C1 segment of cervical spinal cord (tissue), 14 donors: ENCODE data around the gene DUSP21.
"Not testable (repeated sequence)": the region's sequence is repeated elsewhere in the genome, so short reads cannot be mapped to it uniquely, and the experiment has no call there.

ENCODE experiments used
- DNase-seq, 14 donors: peaks; one replicate each; lab custom pipeline; 2025; lab: John Stamatoyannopoulos, UW

Gene DUSP21

GRCh38 chrX:44843753-44844152, at the start of gene DUSP21:
TSS of gene DUSP21 (plus strand) at chrX:44844021. CDS start at chrX:44844133, 112 bp downstream.
- no peak for DNase-seq

GRCh38 chrX:44795945-44796450, 47.8 kb upstream of the DUSP21 start:
- DNase-seq: no peak

- DNase-seq: no peak
Observed at GRCh38 chrX:44802613-44803012, 41.2 kb upstream of the DUSP21 start.

GRCh38 chrX:44815681-44816080, 28.1 kb upstream of the DUSP21 start:
- no peak for DNase-seq

GRCh38 chrX:44816367-44816766, 27.5 kb upstream of the DUSP21 start:
- DNase-seq: no peak

- DNase-seq: no peak
Observed at GRCh38 chrX:44817029-44817428, 26.8 kb upstream of the DUSP21 start.

GRCh38 chrX:44822601-44823000, 21.2 kb upstream of the DUSP21 start:
- no peak for DNase-seq

GRCh38 chrX:44823193-44823592, 20.6 kb upstream of the DUSP21 start:
- DNase-seq: not testable (repeated sequence)

GRCh38 chrX:44828008-44828605, 15.7 kb upstream of the DUSP21 start:
- DNase-seq: peak in 1 of 14 donors; percentile 0

GRCh38 chrX:44829832-44830231, 14.0 kb upstream of the DUSP21 start:
- DNase-seq: no peak

GRCh38 chrX:44842550-44843317, 1.1 kb upstream of the DUSP21 start:
- no peak for DNase-seq

- no peak for DNase-seq
Observed at GRCh38 chrX:44843318-44843702, 511 bp upstream of the DUSP21 start.

- DNase-seq: no peak
Observed at GRCh38 chrX:44844204-44844603, 383 bp downstream of the DUSP21 start.

- not testable (repeated sequence) for DNase-seq
Observed at GRCh38 chrX:44850891-44851290, 7.1 kb downstream of the DUSP21 start.

- peak in 2 of 14 donors; percentile 0 to 16 for DNase-seq
Observed at GRCh38 chrX:44871114-44871645, 27.4 kb downstream of the DUSP21 start.

GRCh38 chrX:44871931-44872820, 28.4 kb downstream of the DUSP21 start:
- peak in 8 of 14 donors; percentile 17 to 77 (median 52) for DNase-seq

- peak; percentile 79 to 100 (median 98) for DNase-seq
Observed at GRCh38 chrX:44872821-44873414, 29.1 kb downstream of the DUSP21 start, which contains the start of gene KDM6A. TSS of gene KDM6A (plus strand) at chrX:44873188. CDS start at chrX:44873552, 364 bp downstream.

- peak in 12 of 14 donors; percentile 18 to 84 (median 61) for DNase-seq
Observed at GRCh38 chrX:44873415-44874276, 29.8 kb downstream of the DUSP21 start.

GRCh38 chrX:44874420-44875184, 30.8 kb downstream of the DUSP21 start:
- DNase-seq: peak in 9 of 14 donors; percentile 10 to 55 (median 29)
